ENCODE results near the gene XPO1. TPM values are rescaled to one million over a fixed set of nuclear protein-coding genes. Genes with fewer than 3 reads are reported as not detected.
A peak's percentile ranks its signal among the peaks of the same experiment; 100 is the strongest.

The XPO1 gene
- polyA plus RNA-seq, 3 donors, result 19.0 to 36.4 (median 20.9) TPM

DNA sequence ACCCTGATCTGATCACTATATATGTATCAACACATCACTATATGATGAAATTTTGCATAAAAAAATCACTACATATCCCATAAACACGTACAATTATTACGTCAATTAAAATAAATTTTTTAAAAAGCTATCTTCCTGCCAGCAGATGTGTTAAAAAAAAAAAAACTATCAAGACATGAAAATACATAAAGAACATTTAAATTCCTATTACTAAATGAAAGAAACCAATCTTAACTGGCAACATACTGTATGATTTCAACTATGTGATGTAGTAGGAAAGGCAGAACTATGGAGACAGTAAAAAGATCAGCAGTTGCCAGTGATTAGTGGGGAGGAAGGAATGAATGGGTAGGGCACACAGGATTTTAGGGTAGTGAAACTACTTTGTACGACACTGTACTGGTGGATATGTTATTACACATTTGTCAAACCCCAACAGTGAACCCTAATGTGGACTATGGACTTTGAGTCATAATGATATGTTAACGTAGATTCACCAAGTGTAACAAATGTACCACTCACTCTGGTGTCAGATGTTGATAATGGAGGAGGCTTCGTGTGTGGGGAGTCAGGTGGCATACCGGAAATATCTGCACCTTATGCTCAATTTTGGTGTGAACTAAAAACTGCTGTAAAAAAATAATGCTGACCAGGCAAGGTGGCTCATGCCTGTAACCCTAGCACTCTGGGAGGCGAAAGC, 94.7 kb downstream of the XPO1 start:
- no peak overlapping the region for H3K4me3 ChIP-seq (replicated peaks in 1 of 3; ENCODE audit: low read depth in 2 of 3, low read length in 3 of 3)
- Mint-ChIP-seq H3K36me3 (peaks cover 7 to 15% of the 10 kb centered on the region in 2 donors), H3K9me3 (peaks cover 0 to 2% (median 0%) of the 10 kb centered on the region in 7 donors), H3K4me1 (peaks cover 41% of the 10 kb centered on the region), H3K27me3 (ENCODE audit: low read depth in 3 of 3) (peaks cover 0 to 2% (median 0%) of the 10 kb centered on the region in 3 donors), H3K4me3 (no peak overlapping the region), H3K27ac (peak overlapping the region; percentile 66 to 95 (median 88))
- DNase-seq, result peak; percentile 73 to 81 (median 79)
- H3K9ac ChIP-seq (ENCODE audit: insufficient read depth, low read length, poor library complexity, severe bottlenecking), result no peak overlapping the region
- intact Hi-C loops (cut with micrococcal nuclease), result no loop called here
- H3K27me3 ChIP-seq (ENCODE audit: control insufficient read depth in 2 of 2, insufficient read depth in 2 of 2, low read length in 2 of 2), result no peaks in the 10 kb centered on the region
- no peak overlapping the region for H3K4me2 ChIP-seq (replicated peaks; ENCODE audit: extremely low read depth, low read length, poor library complexity, severe bottlenecking)
- peaks cover 6 to 18% of the 10 kb centered on the region in 2 donors for H3K4me1 ChIP-seq (ENCODE audit: control insufficient read depth in 1 of 2, insufficient read depth in 2 of 2, low read length in 2 of 2)
- no CpG with 5 or more reads among the region's 7 CpGs for WGBS (ENCODE audit: insufficient coverage)
- peaks cover 100% of the 10 kb centered on the region for H4K20me1 ChIP-seq (ENCODE audit: insufficient read depth, low read length)
- TF ChIP-seq, protein P1, sequence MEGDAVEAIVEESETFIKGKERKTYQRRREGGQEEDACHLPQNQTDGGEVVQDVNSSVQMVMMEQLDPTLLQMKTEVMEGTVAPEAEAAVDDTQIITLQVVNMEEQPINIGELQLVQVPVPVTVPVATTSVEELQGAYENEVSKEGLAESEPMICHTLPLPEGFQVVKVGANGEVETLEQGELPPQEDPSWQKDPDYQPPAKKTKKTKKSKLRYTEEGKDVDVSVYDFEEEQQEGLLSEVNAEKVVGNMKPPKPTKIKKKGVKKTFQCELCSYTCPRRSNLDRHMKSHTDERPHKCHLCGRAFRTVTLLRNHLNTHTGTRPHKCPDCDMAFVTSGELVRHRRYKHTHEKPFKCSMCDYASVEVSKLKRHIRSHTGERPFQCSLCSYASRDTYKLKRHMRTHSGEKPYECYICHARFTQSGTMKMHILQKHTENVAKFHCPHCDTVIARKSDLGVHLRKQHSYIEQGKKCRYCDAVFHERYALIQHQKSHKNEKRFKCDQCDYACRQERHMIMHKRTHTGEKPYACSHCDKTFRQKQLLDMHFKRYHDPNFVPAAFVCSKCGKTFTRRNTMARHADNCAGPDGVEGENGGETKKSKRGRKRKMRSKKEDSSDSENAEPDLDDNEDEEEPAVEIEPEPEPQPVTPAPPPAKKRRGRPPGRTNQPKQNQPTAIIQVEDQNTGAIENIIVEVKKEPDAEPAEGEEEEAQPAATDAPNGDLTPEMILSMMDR (IDR thresholded peaks at IDR 0.05), result no peak
- H3K9me3 ChIP-seq (replicated peaks in 1 of 2; ENCODE audit: control insufficient read depth in 1 of 2, insufficient read depth in 1 of 2, low read length in 2 of 2), result no peaks in the 10 kb centered on the region
- no peak overlapping the region for H2AFZ ChIP-seq (ENCODE audit: insufficient read depth, low read depth, low read length, poor library complexity, severe bottlenecking)
- peak overlapping the region; percentile 51 to 76 for H3K27ac ChIP-seq (ENCODE audit: low read depth in 1 of 2, low read length in 2 of 2)
- peaks cover 100% of the 10 kb centered on the region for H3K79me2 ChIP-seq (ENCODE audit: insufficient read depth, low read length)
- H3K36me3 ChIP-seq (replicated peaks in 1 of 2; ENCODE audit: control insufficient read depth in 1 of 2, insufficient read depth in 2 of 2, low read length in 2 of 2), result no peaks in the 10 kb centered on the region

DNA sequence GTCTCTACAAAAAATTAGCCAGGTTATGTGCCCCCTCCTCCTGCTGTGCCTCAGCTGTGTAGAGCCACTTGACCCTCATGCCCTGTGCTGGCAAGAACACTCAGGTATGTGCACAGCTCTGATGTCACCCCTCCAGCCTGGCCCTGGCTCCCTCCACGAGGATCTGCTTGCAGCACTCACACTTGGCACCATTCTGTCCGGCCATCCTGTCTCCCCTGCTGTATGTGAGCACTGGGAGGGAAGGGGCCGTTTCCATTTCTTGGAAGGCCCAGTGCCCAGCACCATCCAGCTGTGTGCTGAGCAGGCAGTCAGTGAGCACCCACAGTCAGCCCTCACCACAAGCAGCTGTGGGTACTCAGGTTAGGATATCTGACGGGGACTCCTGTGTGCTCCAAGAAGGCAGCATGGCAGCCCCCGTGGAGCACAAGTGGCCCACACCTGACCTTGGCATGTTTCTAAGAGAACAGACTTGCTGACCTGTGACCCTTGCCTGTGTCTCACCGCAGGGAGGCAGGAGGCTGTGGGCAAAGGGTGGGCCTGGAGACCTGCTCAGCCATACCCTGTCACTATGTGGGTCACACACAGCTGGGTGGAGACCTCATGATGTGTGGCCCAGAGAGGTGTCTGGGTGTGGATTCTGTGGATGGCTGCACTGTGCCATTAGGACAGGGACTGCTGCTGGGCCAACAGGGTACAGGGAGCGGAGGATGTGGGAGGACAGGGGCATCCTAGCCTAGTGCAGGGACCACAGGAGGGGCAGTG, 98.7 kb downstream of the XPO1 start:
- peaks cover 98% of the 10 kb centered on the region for H4K20me1 ChIP-seq (ENCODE audit: insufficient read depth, low read length)
- Mint-ChIP-seq H3K36me3 (peaks cover 0 to 7% of the 10 kb centered on the region in 2 donors), H3K4me3 (no peak overlapping the region), H3K27me3 (ENCODE audit: low read depth in 3 of 3) (peaks cover 0 to 2% (median 0%) of the 10 kb centered on the region in 3 donors), H3K9me3 (peaks cover 0 to 2% (median 0%) of the 10 kb centered on the region in 7 donors), H3K4me1 (peaks cover 65% of the 10 kb centered on the region), H3K27ac (peak overlapping the region in 6 of 7 donors; percentile 46 to 87 (median 80))
- peaks cover 99% of the 10 kb centered on the region for H3K79me2 ChIP-seq (ENCODE audit: insufficient read depth, low read length)
- peaks cover 25 to 43% of the 10 kb centered on the region in 2 donors for H3K4me1 ChIP-seq (ENCODE audit: control insufficient read depth in 1 of 2, insufficient read depth in 2 of 2, low read length in 2 of 2)
- TF ChIP-seq, protein P1 (IDR thresholded peaks at IDR 0.05), result no peak
- H3K4me3 ChIP-seq (replicated peaks in 1 of 3; ENCODE audit: low read depth in 2 of 3, low read length in 3 of 3), result no peak overlapping the region
- 99% methylated on average over 6 of the region's 7 CpGs for WGBS (ENCODE audit: insufficient coverage)
- intact Hi-C loops (cut with micrococcal nuclease), result no loop called here
- no peak for DNase-seq
- no peaks in the 10 kb centered on the region for H3K9me3 ChIP-seq (replicated peaks in 1 of 2; ENCODE audit: control insufficient read depth in 1 of 2, insufficient read depth in 1 of 2, low read length in 2 of 2)
- H3K36me3 ChIP-seq (replicated peaks in 1 of 2; ENCODE audit: control insufficient read depth in 1 of 2, insufficient read depth in 2 of 2, low read length in 2 of 2), result no peaks in the 10 kb centered on the region
- H3K9ac ChIP-seq (ENCODE audit: insufficient read depth, low read length, poor library complexity, severe bottlenecking), result no peak overlapping the region
- no peaks in the 10 kb centered on the region for H3K27me3 ChIP-seq (ENCODE audit: control insufficient read depth in 2 of 2, insufficient read depth in 2 of 2, low read length in 2 of 2)
- no peak overlapping the region for H3K4me2 ChIP-seq (replicated peaks; ENCODE audit: extremely low read depth, low read length, poor library complexity, severe bottlenecking)
- no peak overlapping the region for H2AFZ ChIP-seq (ENCODE audit: insufficient read depth, low read depth, low read length, poor library complexity, severe bottlenecking)
- H3K27ac ChIP-seq (ENCODE audit: low read depth in 1 of 2, low read length in 2 of 2), result peak overlapping the region in 1 of 2 donors; percentile 62
